ENCODE data around the gene GPR157.
"Not testable (repeated sequence)": the region's sequence is repeated elsewhere in the genome, so short reads cannot be mapped to it uniquely, and the experiment has no call there.

GPR157 gene

GRCh38 chr1:9145714-9146113 lies 16.8 kb upstream of the GPR157 start:
- DNase-seq: no peak

GRCh38 chr1:9145021-9145668 lies 16.2 kb upstream of the GPR157 start:
- DNase-seq: no peak

GRCh38 chr1:9144494-9144893 lies 15.6 kb upstream of the GPR157 start:
- not testable (repeated sequence) for DNase-seq

GRCh38 chr1:9143250-9143649 lies 14.3 kb upstream of the GPR157 start:
- no peak for DNase-seq

- no peak for DNase-seq
Observed at GRCh38 chr1:9139930-9140329, 11.0 kb upstream of the GPR157 start.

GRCh38 chr1:9136932-9137331 lies 8.0 kb upstream of the GPR157 start:
- DNase-seq: no peak

GRCh38 chr1:9135073-9135836 lies 6.4 kb upstream of the GPR157 start:
- DNase-seq: no peak

- no peak for DNase-seq
Observed at GRCh38 chr1:9133870-9134585, 5.1 kb upstream of the GPR157 start.

- peak; percentile 16 to 53 for DNase-seq
Observed at GRCh38 chr1:9129266-9130041, 552 bp upstream of the GPR157 start.

GRCh38 chr1:9128166-9128519 lies 759 bp downstream of the GPR157 start:
- DNase-seq: no peak

GRCh38 chr1:9127395-9128165 lies 1.3 kb downstream of the GPR157 start:
- no peak for DNase-seq

- no peak for DNase-seq
Observed at GRCh38 chr1:9126511-9126910, 2.4 kb downstream of the GPR157 start.

- DNase-seq: not testable (repeated sequence)
Observed at GRCh38 chr1:9125847-9126246, 3.1 kb downstream of the GPR157 start.

GRCh38 chr1:9125325-9125724 lies 3.6 kb downstream of the GPR157 start:
- DNase-seq: no peak

- not testable (repeated sequence) for DNase-seq
Observed at GRCh38 chr1:9124389-9124788, 4.5 kb downstream of the GPR157 start.

- DNase-seq: not testable (repeated sequence)
Observed at GRCh38 chr1:9123665-9124064, 5.2 kb downstream of the GPR157 start.

GRCh38 chr1:9121496-9122409 lies 7.1 kb downstream of the GPR157 start:
- no peak for DNase-seq

GRCh38 chr1:9120312-9120958 lies 8.5 kb downstream of the GPR157 start:
- DNase-seq: no peak

GRCh38 chr1:9119745-9120144 lies 9.2 kb downstream of the GPR157 start:
- DNase-seq: peak; percentile 26 to 39

GRCh38 chr1:9118186-9118585 lies 10.7 kb downstream of the GPR157 start:
- DNase-seq: no peak
